GM18951 (cell line): ENCODE data around the gene NT5DC1.

ENCODE experiments used
- POLR2A ChIP-seq: IDR thresholded peaks from 4 replicates; pipeline ENCODE4 v1.6.1; 2011; ENCODE audit warnings: mild to moderate bottlenecking; ENCODE audit not compliant: insufficient read length, insufficient read depth; ENCODE audit errors: extremely low read depth
- in situ Hi-C: fragments of 300-500 bp; cut with MboI; formaldehyde crosslinking; loops from one replicate; pipeline ENCODE4 v1.12.0; 2022; ENCODE audit warnings: low sequenced_read_pairs, mixed read lengths, inconsistent platforms; ENCODE audit not compliant: unreplicated experiment

NT5DC1 gene

GRCh38 chr6:116256694-116257093 is 156.0 kb downstream of the NT5DC1 start:
- TF ChIP-seq POLR2A, result no peak
- in situ Hi-C loops, result loop anchor here (25.0 kb wide), 1 partner anchor 406 kb away; the partner anchor contains the start of gene ZUP1

GRCh38 chr6:116258520-116258919 is 157.9 kb downstream of the NT5DC1 start:
- TF ChIP-seq POLR2A, result no peak
- in situ Hi-C loops, result loop anchor here (25.0 kb wide), 1 partner anchor 404 kb away; the partner anchor contains the start of gene ZUP1

- TF ChIP-seq POLR2A, result no peak
- in situ Hi-C loops, result loop anchor here (25.0 kb wide), 1 partner anchor 399 kb away; the partner anchor contains the start of gene ZUP1
Observed at GRCh38 chr6:116263353-116263752, 162.7 kb downstream of the NT5DC1 start.

GRCh38 chr6:116265041-116265829 is 164.6 kb downstream of the NT5DC1 start:
- in situ Hi-C loops, result loop anchor here (25.0 kb wide), 1 partner anchor 397 kb away; the partner anchor contains the start of gene ZUP1
- TF ChIP-seq POLR2A, result no peak

DNA sequence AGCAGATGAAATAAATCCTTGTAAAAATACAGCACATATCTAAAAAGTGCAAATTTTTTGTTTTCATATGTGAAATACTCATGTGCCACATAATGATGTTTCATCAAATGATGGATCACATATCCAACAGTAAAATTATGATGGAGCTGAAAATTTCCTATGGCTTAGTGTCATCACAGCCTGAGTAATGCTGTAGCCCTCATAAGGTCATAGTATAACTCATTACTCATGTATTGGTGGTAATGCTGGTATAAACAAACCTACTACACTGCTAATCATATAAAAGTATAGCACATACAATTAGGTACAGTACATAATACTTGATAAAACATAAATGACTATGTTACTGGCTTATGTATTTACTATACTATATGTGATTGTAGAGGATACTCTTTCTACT is 166.2 kb downstream of the NT5DC1 start:
- in situ Hi-C loops, result loop anchor here (25.0 kb wide), 1 partner anchor 395 kb away; the partner anchor contains the start of gene ZUP1
- TF ChIP-seq POLR2A, result no peak

DNA sequence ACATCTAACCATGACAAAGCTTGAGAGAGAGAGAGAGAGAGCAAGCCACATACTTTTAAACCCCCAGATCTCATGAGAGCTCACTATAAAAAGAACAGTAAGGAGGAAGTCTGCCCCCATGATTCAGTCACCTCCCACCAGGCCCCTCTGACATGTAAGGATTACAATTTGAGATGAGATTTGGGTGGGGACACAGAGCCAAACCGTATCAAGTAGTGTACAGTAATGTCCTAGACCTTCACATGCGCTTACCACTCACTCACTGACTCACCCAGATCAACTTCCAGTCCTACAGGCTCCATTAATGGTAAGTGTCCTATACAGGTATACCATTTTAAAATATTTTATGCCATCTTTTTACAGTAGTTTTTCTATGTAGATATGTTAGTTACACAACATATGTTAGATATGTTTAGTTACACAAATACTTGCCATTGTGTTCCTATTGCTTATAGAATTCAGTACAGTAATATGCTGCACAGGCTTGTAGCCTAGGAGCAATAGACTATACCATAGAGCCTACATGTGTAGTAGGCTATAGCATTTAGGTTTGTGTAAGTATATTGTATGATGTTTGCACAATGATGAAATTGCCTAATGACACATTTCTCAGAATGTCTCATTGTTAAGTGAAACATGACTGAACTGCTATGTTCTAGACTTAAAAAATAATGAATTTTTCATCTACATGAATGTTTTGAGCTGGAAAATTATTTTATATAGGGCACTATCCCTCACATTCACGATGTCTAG is 167.4 kb downstream of the NT5DC1 start:
- in situ Hi-C loops, result loop anchor here (25.0 kb wide), 1 partner anchor 394 kb away; the partner anchor contains the start of gene ZUP1
- TF ChIP-seq POLR2A, result no peak

DNA sequence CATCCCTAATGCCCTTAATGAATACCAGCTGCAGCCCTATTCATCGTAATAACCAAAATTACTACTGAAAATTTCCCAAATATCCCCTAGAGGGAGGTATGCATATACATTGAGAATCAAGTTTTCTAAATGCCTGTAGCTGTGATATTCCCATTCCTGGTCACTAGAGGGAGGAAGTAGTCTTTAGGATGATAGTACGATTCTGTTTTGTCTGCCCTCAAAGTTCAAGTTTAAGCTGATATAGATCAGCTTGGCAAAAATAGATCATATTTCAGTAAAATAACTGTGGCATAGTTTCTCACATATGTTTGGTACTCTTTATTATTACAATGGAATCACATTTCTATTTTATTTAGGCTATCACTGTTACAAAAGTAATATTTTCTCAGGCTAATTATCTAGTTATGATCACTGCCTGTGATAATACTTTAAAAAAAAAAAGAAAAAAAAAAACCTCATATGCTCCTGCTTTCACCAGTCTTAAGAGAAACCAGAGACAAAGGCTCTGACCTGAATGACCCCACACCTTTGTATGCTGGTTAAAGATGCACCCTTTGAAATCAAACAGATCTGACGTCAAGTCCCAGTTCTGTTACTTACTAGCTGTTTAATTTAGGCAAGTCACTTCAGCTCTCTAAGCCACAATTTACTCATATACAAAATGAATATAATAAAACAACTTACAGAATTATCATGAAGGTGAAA is 168.1 kb downstream of the NT5DC1 start:
- in situ Hi-C loops, result loop anchor here (25.0 kb wide), 1 partner anchor 394 kb away; the partner anchor contains the start of gene ZUP1
- no peak for TF ChIP-seq POLR2A

GRCh38 chr6:116271149-116271708 is 170.6 kb downstream of the NT5DC1 start:
- in situ Hi-C loops, result loop anchor here (25.0 kb wide), 1 partner anchor 391 kb away; the partner anchor contains the start of gene ZUP1
- no peak for TF ChIP-seq POLR2A

DNA sequence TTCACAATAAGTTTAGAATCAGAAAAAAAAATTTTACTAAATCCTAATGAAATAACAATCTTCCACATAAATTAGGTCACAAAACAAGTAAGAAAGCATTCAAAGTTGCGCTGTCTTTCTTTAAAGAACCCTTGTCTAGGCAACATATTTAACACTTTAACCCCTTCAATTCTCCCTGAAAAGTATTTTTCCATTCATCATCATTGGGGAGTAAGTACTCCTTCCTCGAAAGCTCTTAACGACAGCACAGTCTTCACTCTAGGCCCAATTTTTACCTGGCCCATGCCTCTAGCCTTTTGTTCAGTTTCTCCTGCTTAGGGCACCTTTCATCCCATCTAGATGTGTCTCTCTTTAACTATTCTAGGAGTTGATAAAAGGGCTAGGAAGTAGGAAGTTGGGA is 176.5 kb downstream of the NT5DC1 start:
- in situ Hi-C loops, result no loop called here

DNA sequence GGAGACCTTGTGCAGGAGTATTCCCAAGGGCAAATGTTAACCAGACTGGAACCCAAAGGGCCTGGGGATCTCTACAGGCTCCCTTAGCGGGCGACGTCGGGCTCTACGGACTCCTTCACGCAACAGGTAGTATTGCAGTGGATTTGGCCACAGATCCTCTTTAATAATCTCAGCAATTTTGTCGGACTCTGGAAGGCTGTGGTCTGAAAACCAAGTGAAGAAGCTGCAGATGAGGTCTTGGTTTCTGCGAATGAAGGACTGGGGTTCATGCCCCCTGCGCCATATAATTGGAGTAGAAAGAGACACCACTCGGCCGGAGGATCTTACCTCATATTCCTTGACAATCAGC is 177.8 kb downstream of the NT5DC1 start:
- no peak for TF ChIP-seq POLR2A
- in situ Hi-C loops, result no loop called here

More for the DNA sequence above, 176.5 kb downstream of the NT5DC1 start:
- TF ChIP-seq POLR2A, result no peak

GRCh38 chr6:116278854-116279231 is 178.2 kb downstream of the NT5DC1 start:
- TF ChIP-seq POLR2A, result peak; percentile 11
- in situ Hi-C loops, result no loop called here
